Activated B cell treated with CpG ODN at 0.5 μM for 24 hours (primary cell): Measurements from ENCODE around the gene CABLES2. TPM values are rescaled to one million over a fixed set of nuclear protein-coding genes. Genes with fewer than 3 reads are reported as not detected.
A peak's percentile ranks its signal among the peaks of the same experiment; 100 is the strongest.

Experiments
- ATAC-seq: fragments of 200-7000 bp; cut with Tn5 transposase; one replicate; pipeline ENCODE4 v1.10.0; 2021; ENCODE audit warnings: low read depth, mild to moderate bottlenecking, moderate library complexity
- CTCF ChIA-PET: fragments of 350-600 bp; sonication (Branson Sonifier 250); formaldehyde crosslinking; loops from one replicate; lab custom pipeline; 2021; ENCODE audit warnings: antibody characterized with exemption; lab: Charles Lee
- POLR2A ChIA-PET: fragments of 350-600 bp; sonication (Branson Sonifier 250); formaldehyde crosslinking; loops from one replicate; lab custom pipeline; 2021; ENCODE audit warnings: antibody characterized with exemption; lab: Charles Lee
- DNase-seq: peaks from one replicate; pipeline ENCODE4 v3.0.0; 2022
- H3K27ac Mint-ChIP-seq: one replicate; pipeline ENCODE4 v1.8.0; 2020; ENCODE audit warnings: mixed read lengths
- H3K27me3 Mint-ChIP-seq: one replicate; pipeline ENCODE4 v1.8.0; 2021; ENCODE audit warnings: mixed read lengths
- H3K36me3 Mint-ChIP-seq: one replicate; pipeline ENCODE4 v1.8.0; 2021; ENCODE audit warnings: low read depth, mixed read lengths
- H3K4me1 Mint-ChIP-seq: one replicate; pipeline ENCODE4 v1.8.0; 2021; ENCODE audit warnings: mixed read lengths
- H3K4me3 Mint-ChIP-seq: one replicate; pipeline ENCODE4 v1.8.0; 2020; ENCODE audit warnings: mild to moderate bottlenecking, mixed read lengths
- H3K9me3 Mint-ChIP-seq: one replicate; pipeline ENCODE4 v1.8.0; 2020; ENCODE audit warnings: mixed read lengths
- CTCF ChIP-seq: fragments of 200-600 bp; IDR thresholded peaks from one replicate; pipeline ENCODE4 v1.8.0; 2022; ENCODE audit warnings: antibody characterized with exemption, mild to moderate bottlenecking
- intact Hi-C: fragments of 100-400 bp; cut with micrococcal nuclease; formaldehyde crosslinking; loops from one replicate; pipeline ENCODE4 v1.15.1; 2024
- total RNA-seq: library from RNA; stranded (reverse); gene quantifications from 2 replicates; pipeline ENCODE4 v1.2.3, GENCODE V29; 2022

CABLES2 gene
- total RNA-seq, 1 donor from 2014 or later, result 6.6 TPM

GRCh38 chr20:62389601-62390087, 17.4 kb downstream of the CABLES2 start:
- H3K4me3 Mint-ChIP-seq, result no peak overlapping the region
- H3K36me3 Mint-ChIP-seq, result peaks cover 60% of the 10 kb centered on the region
- no peaks in the 10 kb centered on the region for H3K27me3 Mint-ChIP-seq
- CTCF ChIA-PET, result no interaction called here
- TF ChIP-seq CTCF, result no peak
- intact Hi-C loops, result loop anchor here (2.0 to 10.0 kb wide), 3 partner anchors 227 to 545 kb away; partner anchors contain the start of genes GID8, PSMA7 and SS18L1
- H3K4me1 Mint-ChIP-seq, result peaks cover 39% of the 10 kb centered on the region
- POLR2A ChIA-PET, result interaction anchor here (0.7 to 1.0 kb wide), 2 partner anchors 65 to 421 kb away, joined by 3 read pairs; no protein-coding TSS in a partner anchor
- no peak for ATAC-seq
- no peak for DNase-seq
- H3K9me3 Mint-ChIP-seq, result no peaks in the 10 kb centered on the region
- no peak overlapping the region for H3K27ac Mint-ChIP-seq

GRCh38 chr20:62388839-62389600, 18.1 kb downstream of the CABLES2 start:
- ATAC-seq (no peak), DNase-seq (no peak)
- no peaks in the 10 kb centered on the region for H3K9me3 Mint-ChIP-seq
- H3K27ac Mint-ChIP-seq, result no peak overlapping the region
- POLR2A ChIA-PET, result interaction anchor here (1.0 kb wide), 1 partner anchor 66 kb away, joined by 3 read pairs; no protein-coding TSS in a partner anchor
- CTCF ChIA-PET, result no interaction called here
- H3K4me1 Mint-ChIP-seq, result peaks cover 39% of the 10 kb centered on the region
- H3K36me3 Mint-ChIP-seq, result peaks cover 57% of the 10 kb centered on the region
- H3K4me3 Mint-ChIP-seq, result peak overlapping the region; percentile 56
- H3K27me3 Mint-ChIP-seq, result no peaks in the 10 kb centered on the region
- TF ChIP-seq CTCF, result no peak
- intact Hi-C loops, result loop anchor here (2.0 to 10.0 kb wide), 3 partner anchors 228 to 546 kb away; partner anchors contain the start of genes GID8, PSMA7 and SS18L1

GRCh38 chr20:62387933-62388635, 19.0 kb downstream of the CABLES2 start:
- Mint-ChIP-seq H3K36me3 (peaks cover 53% of the 10 kb centered on the region), H3K27ac (peak overlapping the region; percentile 74), H3K4me1 (peaks cover 43% of the 10 kb centered on the region), H3K4me3 (peak overlapping the region; percentile 89), H3K9me3 (no peaks in the 10 kb centered on the region), H3K27me3 (no peaks in the 10 kb centered on the region)
- TF ChIP-seq CTCF, result no peak
- ATAC-seq (no peak), DNase-seq (no peak)
- ChIA-PET CTCF (no interaction called here), POLR2A (interaction anchor here (0.7 to 1.9 kb wide), 3 partner anchors 48 to 377 kb away, joined by 6 to 10 read pairs (median 6); no protein-coding TSS in a partner anchor)
- intact Hi-C loops, result loop anchor here (1.0 to 10.0 kb wide), 6 partner anchors 19 to 547 kb away; partner anchors contain the start of genes CABLES2, GID8, MRGBP and OGFR

- H3K4me1 Mint-ChIP-seq, result peaks cover 48% of the 10 kb centered on the region
- ChIA-PET POLR2A (interaction anchor here (0.6 to 2.1 kb wide), 19 partner anchors 12 to 1080 kb away, joined by 3 to 21 read pairs (median 4); partner anchors contain the start of genes ADRM1, LAMA5, LSM14B and SLCO4A1), CTCF (no interaction called here)
- H3K27me3 Mint-ChIP-seq, result no peaks in the 10 kb centered on the region
- no peaks in the 10 kb centered on the region for H3K9me3 Mint-ChIP-seq
- TF ChIP-seq CTCF, result no peak
- H3K36me3 Mint-ChIP-seq, result peaks cover 51% of the 10 kb centered on the region
- DNase-seq (no peak), ATAC-seq (no peak)
- H3K4me3 Mint-ChIP-seq, result peak overlapping the region; percentile 89
- intact Hi-C loops, result loop anchor here (1.0 to 10.0 kb wide), 5 partner anchors 20 to 547 kb away; partner anchors contain the start of genes CABLES2, GID8, MRGBP and OGFR
- H3K27ac Mint-ChIP-seq, result peak overlapping the region; percentile 74
Observed at GRCh38 chr20:62387219-62387913, 19.7 kb downstream of the CABLES2 start.
